HL-60 (cell line): Measurements from ENCODE around the gene CNTNAP2.

Experiments
- GABPA ChIP-seq: IDR thresholded peaks from 2 replicates; pipeline ENCODE4 v1.6.1; 2012; ENCODE audit warnings: low read depth
- POLR2AphosphoS5 ChIP-seq: IDR thresholded peaks from 2 replicates; pipeline ENCODE4 v1.6.1; 2012; ENCODE audit warnings: low read depth
- SPI1 ChIP-seq: IDR thresholded peaks from 2 replicates; pipeline ENCODE4 v1.6.1; 2012; ENCODE audit warnings: low read depth, mild to moderate bottlenecking, borderline replicate concordance
- TF ChIP-seq, protein P1 (sequence below): IDR thresholded peaks from one replicate; pipeline ENCODE4 v1.5.1; 2011; ENCODE audit warnings: low read length, control low read depth, inconsistent platforms; ENCODE audit not compliant: insufficient read depth
- TF ChIP-seq, protein P2 (sequence below): IDR thresholded peaks from 2 replicates; pipeline ENCODE4 v1.6.1; 2012; ENCODE audit warnings: low read depth; ENCODE audit not compliant: insufficient replicate concordance

DNA sequence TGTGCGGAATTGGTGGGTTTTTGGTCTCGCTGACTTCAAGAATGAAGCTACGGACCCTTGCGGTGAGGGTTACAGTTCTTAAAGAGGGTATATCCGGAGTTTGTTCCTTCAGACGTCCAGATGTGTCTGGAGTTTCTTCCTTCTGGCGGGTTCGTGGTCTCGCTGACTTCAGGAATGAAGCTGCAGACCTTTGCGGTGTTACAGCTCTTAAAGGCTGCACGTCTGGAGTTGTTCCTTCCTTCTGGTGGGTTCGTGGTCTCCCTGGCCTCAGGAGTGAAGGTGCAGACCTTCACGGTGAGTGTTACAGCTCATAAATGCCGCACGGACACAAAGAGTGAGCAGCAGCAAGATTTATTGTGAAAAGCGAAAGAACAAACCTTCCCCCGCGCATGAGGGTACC is 670.7 kb downstream of the CNTNAP2 start:
- TF ChIP-seq, protein P1, sequence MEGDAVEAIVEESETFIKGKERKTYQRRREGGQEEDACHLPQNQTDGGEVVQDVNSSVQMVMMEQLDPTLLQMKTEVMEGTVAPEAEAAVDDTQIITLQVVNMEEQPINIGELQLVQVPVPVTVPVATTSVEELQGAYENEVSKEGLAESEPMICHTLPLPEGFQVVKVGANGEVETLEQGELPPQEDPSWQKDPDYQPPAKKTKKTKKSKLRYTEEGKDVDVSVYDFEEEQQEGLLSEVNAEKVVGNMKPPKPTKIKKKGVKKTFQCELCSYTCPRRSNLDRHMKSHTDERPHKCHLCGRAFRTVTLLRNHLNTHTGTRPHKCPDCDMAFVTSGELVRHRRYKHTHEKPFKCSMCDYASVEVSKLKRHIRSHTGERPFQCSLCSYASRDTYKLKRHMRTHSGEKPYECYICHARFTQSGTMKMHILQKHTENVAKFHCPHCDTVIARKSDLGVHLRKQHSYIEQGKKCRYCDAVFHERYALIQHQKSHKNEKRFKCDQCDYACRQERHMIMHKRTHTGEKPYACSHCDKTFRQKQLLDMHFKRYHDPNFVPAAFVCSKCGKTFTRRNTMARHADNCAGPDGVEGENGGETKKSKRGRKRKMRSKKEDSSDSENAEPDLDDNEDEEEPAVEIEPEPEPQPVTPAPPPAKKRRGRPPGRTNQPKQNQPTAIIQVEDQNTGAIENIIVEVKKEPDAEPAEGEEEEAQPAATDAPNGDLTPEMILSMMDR = no peak
- TF ChIP-seq POLR2AphosphoS5 (no peak), GABPA (no peak), SPI1 (no peak)
- TF ChIP-seq, protein P2, sequence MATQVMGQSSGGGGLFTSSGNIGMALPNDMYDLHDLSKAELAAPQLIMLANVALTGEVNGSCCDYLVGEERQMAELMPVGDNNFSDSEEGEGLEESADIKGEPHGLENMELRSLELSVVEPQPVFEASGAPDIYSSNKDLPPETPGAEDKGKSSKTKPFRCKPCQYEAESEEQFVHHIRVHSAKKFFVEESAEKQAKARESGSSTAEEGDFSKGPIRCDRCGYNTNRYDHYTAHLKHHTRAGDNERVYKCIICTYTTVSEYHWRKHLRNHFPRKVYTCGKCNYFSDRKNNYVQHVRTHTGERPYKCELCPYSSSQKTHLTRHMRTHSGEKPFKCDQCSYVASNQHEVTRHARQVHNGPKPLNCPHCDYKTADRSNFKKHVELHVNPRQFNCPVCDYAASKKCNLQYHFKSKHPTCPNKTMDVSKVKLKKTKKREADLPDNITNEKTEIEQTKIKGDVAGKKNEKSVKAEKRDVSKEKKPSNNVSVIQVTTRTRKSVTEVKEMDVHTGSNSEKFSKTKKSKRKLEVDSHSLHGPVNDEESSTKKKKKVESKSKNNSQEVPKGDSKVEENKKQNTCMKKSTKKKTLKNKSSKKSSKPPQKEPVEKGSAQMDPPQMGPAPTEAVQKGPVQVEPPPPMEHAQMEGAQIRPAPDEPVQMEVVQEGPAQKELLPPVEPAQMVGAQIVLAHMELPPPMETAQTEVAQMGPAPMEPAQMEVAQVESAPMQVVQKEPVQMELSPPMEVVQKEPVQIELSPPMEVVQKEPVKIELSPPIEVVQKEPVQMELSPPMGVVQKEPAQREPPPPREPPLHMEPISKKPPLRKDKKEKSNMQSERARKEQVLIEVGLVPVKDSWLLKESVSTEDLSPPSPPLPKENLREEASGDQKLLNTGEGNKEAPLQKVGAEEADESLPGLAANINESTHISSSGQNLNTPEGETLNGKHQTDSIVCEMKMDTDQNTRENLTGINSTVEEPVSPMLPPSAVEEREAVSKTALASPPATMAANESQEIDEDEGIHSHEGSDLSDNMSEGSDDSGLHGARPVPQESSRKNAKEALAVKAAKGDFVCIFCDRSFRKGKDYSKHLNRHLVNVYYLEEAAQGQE = no peak
